ENCODE results near the gene DENND4A. TPM values are rescaled to one million over a fixed set of nuclear protein-coding genes. Genes with fewer than 3 reads are reported as not detected.

Gene DENND4A
- total and polyA plus RNA-seq, 3 donors from 2014 or later, result 16.5 to 65.7 (median 63.4) TPM

DNA sequence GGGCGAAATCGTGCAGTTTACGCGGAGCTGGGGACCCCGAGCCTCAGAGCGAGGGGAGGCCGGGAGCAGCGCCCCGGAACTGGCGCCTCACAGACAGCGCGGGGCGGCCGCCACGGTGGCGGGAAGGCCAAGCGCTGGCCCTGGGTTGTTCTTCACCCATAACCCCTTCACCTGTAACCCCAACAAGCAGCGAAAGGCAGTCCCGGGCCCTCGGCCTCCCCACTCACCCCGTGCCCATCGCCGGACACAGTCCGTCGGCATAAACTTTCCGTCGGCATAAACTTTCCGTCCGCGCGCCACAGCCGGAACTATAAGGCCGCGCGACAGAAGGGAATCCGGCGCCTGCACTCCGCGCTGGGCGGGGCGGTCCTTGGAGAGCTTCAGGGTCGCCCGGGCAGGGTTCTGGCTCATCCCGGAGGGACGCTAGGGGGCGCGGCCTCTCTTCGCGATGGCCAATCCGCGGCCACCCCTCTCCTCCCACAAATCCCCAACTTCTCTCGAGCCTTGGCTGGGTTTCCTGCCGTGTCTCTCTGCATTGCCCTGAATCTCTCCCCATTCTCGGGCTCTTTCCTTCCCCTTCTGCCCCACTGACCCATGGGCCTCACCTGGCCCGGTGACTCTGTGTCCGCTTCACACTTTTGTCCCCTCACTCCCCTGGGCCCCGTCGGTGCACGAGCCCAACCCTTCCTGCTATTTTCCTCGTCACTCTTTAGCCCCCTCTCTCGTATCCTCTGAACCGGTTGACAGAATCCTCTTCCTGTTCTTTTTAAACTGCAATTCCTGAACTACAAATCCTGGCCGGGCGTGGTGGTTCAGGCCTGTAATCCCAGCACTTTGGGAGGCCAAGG is 181.0 kb downstream of the DENND4A start, which contains the start of gene INTS14:
Gene INTS14 (minus strand): TSS at position 261 of the 848 bp plus-strand sequence. CDS start 3,751 bp downstream, outside the sequence.
- H3K9me3 ChIP-seq, result no peaks in the 10 kb centered on the region
- TF ChIP-seq, protein P1, sequence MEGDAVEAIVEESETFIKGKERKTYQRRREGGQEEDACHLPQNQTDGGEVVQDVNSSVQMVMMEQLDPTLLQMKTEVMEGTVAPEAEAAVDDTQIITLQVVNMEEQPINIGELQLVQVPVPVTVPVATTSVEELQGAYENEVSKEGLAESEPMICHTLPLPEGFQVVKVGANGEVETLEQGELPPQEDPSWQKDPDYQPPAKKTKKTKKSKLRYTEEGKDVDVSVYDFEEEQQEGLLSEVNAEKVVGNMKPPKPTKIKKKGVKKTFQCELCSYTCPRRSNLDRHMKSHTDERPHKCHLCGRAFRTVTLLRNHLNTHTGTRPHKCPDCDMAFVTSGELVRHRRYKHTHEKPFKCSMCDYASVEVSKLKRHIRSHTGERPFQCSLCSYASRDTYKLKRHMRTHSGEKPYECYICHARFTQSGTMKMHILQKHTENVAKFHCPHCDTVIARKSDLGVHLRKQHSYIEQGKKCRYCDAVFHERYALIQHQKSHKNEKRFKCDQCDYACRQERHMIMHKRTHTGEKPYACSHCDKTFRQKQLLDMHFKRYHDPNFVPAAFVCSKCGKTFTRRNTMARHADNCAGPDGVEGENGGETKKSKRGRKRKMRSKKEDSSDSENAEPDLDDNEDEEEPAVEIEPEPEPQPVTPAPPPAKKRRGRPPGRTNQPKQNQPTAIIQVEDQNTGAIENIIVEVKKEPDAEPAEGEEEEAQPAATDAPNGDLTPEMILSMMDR (IDR thresholded peaks at IDR 0.05), result peak; percentile 58 to 72 (median 59)
- no peak for TF ChIP-seq POLR2A (IDR thresholded peaks at IDR 0.05)
- H3K27ac ChIP-seq, result peak within 1 kb of the TSS; percentile 92
- peak within 1 kb of the TSS; percentile 74 to 96 for H3K4me3 ChIP-seq
- H3K27me3 ChIP-seq, result no peaks in the 10 kb centered on the region
- no peaks in the 10 kb centered on the region for H3K36me3 ChIP-seq (ENCODE audit: low read depth, missing control alignments)
- intact Hi-C loops (cut with DNase I; ENCODE audit: low total_unique reads), result no loop called here
- DNase-seq, result peak; percentile 98
- peaks cover 24% of the 10 kb centered on the region for H3K4me1 ChIP-seq
- 0 to 2% methylated on average over 60 to 64 of the region's 64 CpGs for WGBS, 2 donors

Small RNA genes within 50 kb of the gene (microRNA-seq; reads per million reads assigned to microRNA genes)
- gene MIR4511 (ENCODE audit: borderline number of aligned reads in 2 of 2, borderline replicate concordance in 1 of 2), result 0 reads per million in 2 donors

Small RNA genes within 50 kb of the gene (small RNA-seq; reads per million reads assigned to genes)
- 0 reads per million in 2 donors for gene MIR4511
- 0 reads per million in 2 donors for gene SNORD13E

Other genes starting within 250 kb of the DENND4A start
- gene INTS14, start 181.2 kb downstream of the DENND4A start, total RNA-seq, result 10 to 100 TPM; 65.7 to 71.0 TPM
- 41.7 TPM for gene INTS14, start 181.2 kb downstream of the DENND4A start, polyA plus RNA-seq (ENCODE audit: insufficient read depth, low read depth, low replicate concordance)
- 10 to 100 TPM; 16.9 to 24.3 TPM for gene SLC24A1, start 170.4 kb downstream of the DENND4A start, total RNA-seq
- gene SLC24A1, start 170.4 kb downstream of the DENND4A start, polyA plus RNA-seq (ENCODE audit: insufficient read depth, low read depth, low replicate concordance), result 13.4 TPM
- gene RAB11A, start 77.2 kb upstream of the DENND4A start, total RNA-seq, result 100 to 1,000 TPM; 221 to 307 TPM
- gene RAB11A, start 77.2 kb upstream of the DENND4A start, polyA plus RNA-seq (ENCODE audit: insufficient read depth, low read depth, low replicate concordance), result 546 TPM